HEK293 (cell line): ENCODE data around the gene TMED9.

Experiments used
- CTCF ChIA-PET: fragments of 350-600 bp; formaldehyde crosslinking; extraction: SDS; loops from one replicate; lab custom pipeline; 2021; ENCODE audit warnings: antibody characterized with exemption; lab: Yijun Ruan, JAX
- POLR2A ChIA-PET: fragments of 300-600 bp; formaldehyde crosslinking; extraction: SDS; loops from one replicate; lab custom pipeline; 2020; ENCODE audit warnings: antibody characterized with exemption, inconsistent platforms; lab: Yijun Ruan, JAX
- H3K27ac ChIP-seq: fragments of 200-500 bp; sonication (Bioruptor generic); 2 replicates; pipeline ENCODE4 v1.5.1; 2014; ENCODE audit warnings: low read depth, low read length, control low read depth, inconsistent platforms; ENCODE audit errors: extremely low read depth
- H3K36me3 ChIP-seq, 2 experiments: fragments of 200-500 bp in 1 of 2; sonication (Bioruptor generic) in 1 of 2; 1 replicate in 1 of 2; 2 replicates in 1 of 2; pipeline ENCODE4 v1.5.1; 2014 to 2017; ENCODE audit warnings: inconsistent platforms in 2 of 2, low read length in 2 of 2; ENCODE audit not compliant: control insufficient read depth in 2 of 2, insufficient read depth in 1 of 2
- H3K4me1 ChIP-seq: fragments of 200-500 bp; sonication (Bioruptor generic); 2 replicates; pipeline ENCODE4 v1.5.1; 2014; ENCODE audit warnings: mild to moderate bottlenecking, low read length, inconsistent platforms; ENCODE audit not compliant: control insufficient read depth, insufficient read depth
- H3K4me3 ChIP-seq: 2 replicates; pipeline ENCODE4 v1.5.1; 2011; ENCODE audit warnings: low read depth, mild to moderate bottlenecking, control low read depth, low read length, moderate library complexity
- H3K9me3 ChIP-seq: fragments of 200-500 bp; sonication (Bioruptor generic); 2 replicates; pipeline ENCODE4 v1.5.1; 2014; ENCODE audit warnings: low read depth, low read length, inconsistent platforms; ENCODE audit not compliant: control insufficient read depth, insufficient read depth
- KLF9 ChIP-seq: fragments of 450-650 bp; formaldehyde crosslinking; IDR thresholded peaks from 2 replicates; pipeline ENCODE4 v1.5.1; 2016; ENCODE audit warnings: missing biosample characterization, missing genetic modification characterization, low read depth
- PRDM6 ChIP-seq: fragments of 450-650 bp; formaldehyde crosslinking; IDR thresholded peaks from 2 replicates; pipeline ENCODE4 v1.5.1; 2017; ENCODE audit warnings: missing biosample characterization, missing genetic modification characterization
- REPIN1 ChIP-seq: fragments of 450-650 bp; formaldehyde crosslinking; IDR thresholded peaks from 2 replicates; pipeline ENCODE4 v1.5.1; 2017; ENCODE audit warnings: missing biosample characterization, missing genetic modification characterization, low read depth
- ZBTB20 ChIP-seq: fragments of 450-650 bp; formaldehyde crosslinking; IDR thresholded peaks from 2 replicates; pipeline ENCODE4 v1.5.1; 2016; ENCODE audit warnings: missing biosample characterization, missing genetic modification characterization
- ZBTB21 ChIP-seq: fragments of 450-650 bp; formaldehyde crosslinking; IDR thresholded peaks from 2 replicates; pipeline ENCODE4 v1.5.1; 2017; ENCODE audit warnings: missing biosample characterization, missing genetic modification characterization
- ZBTB26 ChIP-seq: fragments of 450-650 bp; formaldehyde crosslinking; optimal IDR thresholded peaks from 2 replicates; pipeline ENCODE3; 2016; ENCODE audit warnings: missing biosample characterization, mild to moderate bottlenecking, missing genetic modification characterization
- ZBTB7A ChIP-seq: fragments of 450-650 bp; formaldehyde crosslinking; IDR thresholded peaks from 2 replicates; pipeline ENCODE4 v1.5.1; 2016; ENCODE audit warnings: low read depth, missing biosample characterization, missing genetic modification characterization
- ZNF138 ChIP-seq: fragments of 450-650 bp; formaldehyde crosslinking; IDR thresholded peaks from 2 replicates; pipeline ENCODE4 v1.5.1; 2016; ENCODE audit warnings: missing biosample characterization, missing genetic modification characterization, borderline replicate concordance
- ZNF174 ChIP-seq: fragments of 450-650 bp; formaldehyde crosslinking; IDR thresholded peaks from 2 replicates; pipeline ENCODE4 v1.5.0; 2017; ENCODE audit warnings: missing biosample characterization, mild to moderate bottlenecking, missing genetic modification characterization
- ZNF18 ChIP-seq: fragments of 450-650 bp; formaldehyde crosslinking; IDR thresholded peaks from 2 replicates; pipeline ENCODE4 v1.5.1; 2016; ENCODE audit warnings: missing biosample characterization, missing genetic modification characterization
- ZNF19 ChIP-seq: fragments of 450-650 bp; formaldehyde crosslinking; IDR thresholded peaks from 2 replicates; pipeline ENCODE4; 2016; ENCODE audit warnings: missing biosample characterization, missing genetic modification characterization, low read depth
- ZNF24 ChIP-seq: fragments of 450-650 bp; formaldehyde crosslinking; IDR thresholded peaks from 2 replicates; pipeline ENCODE4 v1.5.1; 2016; ENCODE audit warnings: missing biosample characterization, missing genetic modification characterization
- ZNF274 ChIP-seq, 2 experiments: fragments of 200-500 bp in 1 of 2; fragments of 450-650 bp in 1 of 2; sonication (Bioruptor generic) in 1 of 2; formaldehyde crosslinking in 1 of 2; IDR thresholded peaks; 2 replicates each; pipeline versions ENCODE4 v1.5.1 to v1.6.1; 2014 to 2016; ENCODE audit warnings: borderline replicate concordance in 1 of 2, inconsistent platforms in 1 of 2, low read length in 1 of 2, missing biosample characterization in 1 of 2, missing genetic modification characterization in 1 of 2
- ZNF350 ChIP-seq: fragments of 450-650 bp; formaldehyde crosslinking; IDR thresholded peaks from 2 replicates; pipeline ENCODE4 v1.5.0; 2017; ENCODE audit warnings: missing biosample characterization, mild to moderate bottlenecking, missing genetic modification characterization
- ZNF488 ChIP-seq: fragments of 450-650 bp; formaldehyde crosslinking; IDR thresholded peaks from 2 replicates; pipeline ENCODE4 v1.5.1; 2016; ENCODE audit warnings: missing biosample characterization, missing genetic modification characterization
- ZNF549 ChIP-seq: fragments of 450-650 bp; IDR thresholded peaks from 2 replicates; pipeline ENCODE4 v1.5.1; 2018; ENCODE audit warnings: missing biosample characterization, missing genetic modification characterization, mild to moderate bottlenecking, inconsistent platforms, moderate library complexity
- ZNF610 ChIP-seq: fragments of 450-650 bp; formaldehyde crosslinking; IDR thresholded peaks from 2 replicates; pipeline ENCODE4 v1.5.1; 2016; ENCODE audit warnings: missing biosample characterization, missing genetic modification characterization, borderline replicate concordance
- ZNF654 ChIP-seq: fragments of 450-650 bp; formaldehyde crosslinking; IDR thresholded peaks from 2 replicates; pipeline ENCODE4 v1.5.1; 2016; ENCODE audit warnings: low read depth, missing biosample characterization, missing genetic modification characterization
- ZNF660 ChIP-seq: fragments of 450-650 bp; IDR thresholded peaks from 2 replicates; pipeline ENCODE4 v1.5.1; 2018; ENCODE audit warnings: missing biosample characterization, mild to moderate bottlenecking, missing genetic modification characterization
- ZNF76 ChIP-seq: fragments of 450-650 bp; formaldehyde crosslinking; IDR thresholded peaks from 2 replicates; pipeline ENCODE4; 2016; ENCODE audit warnings: low read depth, missing biosample characterization, missing genetic modification characterization, borderline replicate concordance
- ZSCAN4 ChIP-seq: fragments of 450-650 bp; formaldehyde crosslinking; IDR thresholded peaks from 2 replicates; pipeline ENCODE4 v1.5.1; 2017; ENCODE audit warnings: missing biosample characterization, missing genetic modification characterization
- TF ChIP-seq, protein P1 (sequence below): fragments of 450-650 bp; formaldehyde crosslinking; IDR thresholded peaks from 2 replicates; pipeline ENCODE4 v1.5.1; 2017; ENCODE audit warnings: missing biosample characterization, missing genetic modification characterization
- TF ChIP-seq, protein P2 (sequence below): fragments of 450-650 bp; formaldehyde crosslinking; IDR thresholded peaks from 2 replicates; pipeline ENCODE4 v1.5.1; 2016; ENCODE audit warnings: missing biosample characterization, missing genetic modification characterization
- TF ChIP-seq, protein P3 (sequence below): fragments of 450-650 bp; formaldehyde crosslinking; IDR thresholded peaks from 2 replicates; pipeline ENCODE4 v1.5.1; 2016; ENCODE audit warnings: missing biosample characterization, missing genetic modification characterization

The TMED9 gene

DNA sequence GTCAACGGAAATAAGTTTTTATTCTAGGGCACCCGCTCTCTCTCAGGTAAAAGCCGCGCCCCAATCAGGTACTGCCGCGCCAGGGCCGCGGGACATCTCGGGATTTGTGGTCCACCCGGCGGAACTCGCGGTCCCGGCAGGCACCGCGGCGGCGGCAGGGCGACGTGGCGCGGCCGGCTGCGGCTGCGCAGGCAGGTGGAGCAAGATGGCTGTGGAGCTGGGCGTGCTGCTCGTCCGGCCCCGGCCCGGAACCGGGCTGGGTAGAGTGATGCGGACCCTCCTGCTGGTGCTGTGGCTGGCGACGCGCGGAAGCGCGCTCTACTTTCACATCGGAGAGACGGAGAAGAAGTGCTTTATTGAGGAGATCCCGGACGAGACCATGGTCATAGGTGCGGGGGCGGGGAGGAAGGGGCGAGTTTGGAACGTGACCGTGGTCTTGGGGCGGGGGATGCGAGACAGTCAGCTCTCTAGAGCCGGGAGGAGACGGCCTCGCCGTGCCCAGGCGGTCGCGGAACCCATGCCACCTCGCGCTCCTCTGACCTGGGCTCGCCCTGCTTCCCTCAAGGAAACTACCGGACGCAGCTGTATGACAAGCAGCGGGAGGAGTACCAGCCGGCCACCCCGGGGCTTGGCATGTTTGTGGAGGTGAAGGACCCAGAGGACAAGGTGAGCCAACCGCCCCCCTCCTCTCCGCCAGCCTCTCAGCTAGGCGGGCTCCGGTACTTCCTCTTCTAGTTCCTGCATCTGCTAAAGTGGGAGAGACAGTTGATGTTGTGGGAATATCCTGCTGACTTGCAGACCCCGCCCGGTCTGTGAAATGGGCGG lies at the start of gene TMED9:
Gene TMED9, plus strand, starts transcription at position 194 of the 825 bp plus-strand sequence. Its CDS starts 12 bp downstream, at position 206.
- Histone ChIP-seq H3K4me3 (peak within 1 kb of the TSS; percentile 98), H3K27ac (peak within 1 kb of the TSS; percentile 68), H3K36me3 (peaks cover 3 to 37% of the 10 kb centered on the region in 2 experiments; a peak in 1 of 3 replicates), H3K4me1 (no peaks in the 10 kb centered on the region), H3K9me3 (no peaks in the 10 kb centered on the region)
- ChIA-PET CTCF (interaction anchor here (0.7 to 1.4 kb wide), 3 partner anchors 15 to 171 kb away, joined by 3 to 7 read pairs (median 3); no protein-coding TSS in a partner anchor), POLR2A (interaction anchor here (0.5 to 1.4 kb wide), 10 partner anchors 8 to 1295 kb away, joined by 3 to 8 read pairs (median 3); partner anchors contain the start of gene HNRNPAB)
- TF ChIP-seq, protein P1, sequence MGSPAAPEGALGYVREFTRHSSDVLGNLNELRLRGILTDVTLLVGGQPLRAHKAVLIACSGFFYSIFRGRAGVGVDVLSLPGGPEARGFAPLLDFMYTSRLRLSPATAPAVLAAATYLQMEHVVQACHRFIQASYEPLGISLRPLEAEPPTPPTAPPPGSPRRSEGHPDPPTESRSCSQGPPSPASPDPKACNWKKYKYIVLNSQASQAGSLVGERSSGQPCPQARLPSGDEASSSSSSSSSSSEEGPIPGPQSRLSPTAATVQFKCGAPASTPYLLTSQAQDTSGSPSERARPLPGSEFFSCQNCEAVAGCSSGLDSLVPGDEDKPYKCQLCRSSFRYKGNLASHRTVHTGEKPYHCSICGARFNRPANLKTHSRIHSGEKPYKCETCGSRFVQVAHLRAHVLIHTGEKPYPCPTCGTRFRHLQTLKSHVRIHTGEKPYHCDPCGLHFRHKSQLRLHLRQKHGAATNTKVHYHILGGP (tag by site-specific recombination), result no peak
- no peak for TF ChIP-seq ZNF488 (tag by site-specific recombination)
- no peak for TF ChIP-seq ZNF138 (tag by site-specific recombination)
- TF ChIP-seq ZNF18 (tag by site-specific recombination), result no peak
- TF ChIP-seq ZSCAN4 (tag by site-specific recombination), result no peak
- TF ChIP-seq ZNF174 (tag by site-specific recombination), result no peak
- TF ChIP-seq, protein P2, sequence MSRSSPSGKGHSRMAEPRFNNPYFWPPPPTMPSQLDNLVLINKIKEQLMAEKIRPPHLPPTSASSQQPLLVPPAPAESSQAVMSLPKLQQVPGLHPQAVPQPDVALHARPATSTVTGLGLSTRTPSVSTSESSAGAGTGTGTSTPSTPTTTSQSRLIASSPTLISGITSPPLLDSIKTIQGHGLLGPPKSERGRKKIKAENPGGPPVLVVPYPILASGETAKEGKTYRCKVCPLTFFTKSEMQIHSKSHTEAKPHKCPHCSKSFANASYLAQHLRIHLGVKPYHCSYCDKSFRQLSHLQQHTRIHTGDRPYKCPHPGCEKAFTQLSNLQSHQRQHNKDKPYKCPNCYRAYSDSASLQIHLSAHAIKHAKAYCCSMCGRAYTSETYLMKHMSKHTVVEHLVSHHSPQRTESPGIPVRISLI (tag by site-specific recombination), result no peak
- TF ChIP-seq ZNF19 (tag by site-specific recombination), result no peak
- peak; percentile 88 for TF ChIP-seq ZBTB26 (tag by site-specific recombination)
- no peak for TF ChIP-seq ZBTB21 (tag by site-specific recombination)
- TF ChIP-seq REPIN1 (tag by site-specific recombination), result no peak
- TF ChIP-seq ZNF610 (tag by site-specific recombination), result 0 out of 2 replicates have a peak, but pooled peaks have one; percentile 6
- 0 out of 2 replicates have a peak, but pooled peaks have one; percentile 19 for TF ChIP-seq ZNF24 (tag by site-specific recombination)
- no peak for TF ChIP-seq ZNF549 (tag by site-specific recombination)
- no peak for TF ChIP-seq ZNF654 (tag by site-specific recombination)
- peak; percentile 70; the same call in 1 of the 2 replicates for TF ChIP-seq KLF9
- TF ChIP-seq ZBTB7A (tag by site-specific recombination), result 0 out of 2 replicates have a peak, but pooled peaks have one; percentile 37
- TF ChIP-seq ZNF274 (IDR thresholded peaks at IDR 0.05; ENCODE audit: low read length), result no peak
- no peak for TF ChIP-seq ZNF274 (tag by site-specific recombination; IDR thresholded peaks at IDR 0.05; ENCODE audit: borderline replicate concordance)
- peak; percentile 62; the same call in 1 of the 2 replicates for TF ChIP-seq ZBTB20 (tag by site-specific recombination)
- TF ChIP-seq ZNF76 (tag by site-specific recombination), result peak; percentile 94
- peak; percentile 70; the same call in 1 of the 2 replicates for TF ChIP-seq ZNF660 (tag by site-specific recombination)
- TF ChIP-seq, protein P3, sequence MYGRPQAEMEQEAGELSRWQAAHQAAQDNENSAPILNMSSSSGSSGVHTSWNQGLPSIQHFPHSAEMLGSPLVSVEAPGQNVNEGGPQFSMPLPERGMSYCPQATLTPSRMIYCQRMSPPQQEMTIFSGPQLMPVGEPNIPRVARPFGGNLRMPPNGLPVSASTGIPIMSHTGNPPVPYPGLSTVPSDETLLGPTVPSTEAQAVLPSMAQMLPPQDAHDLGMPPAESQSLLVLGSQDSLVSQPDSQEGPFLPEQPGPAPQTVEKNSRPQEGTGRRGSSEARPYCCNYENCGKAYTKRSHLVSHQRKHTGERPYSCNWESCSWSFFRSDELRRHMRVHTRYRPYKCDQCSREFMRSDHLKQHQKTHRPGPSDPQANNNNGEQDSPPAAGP (tag by site-specific recombination), result peak; percentile 65; the same call in 1 of the 2 replicates
- no peak for TF ChIP-seq PRDM6
- no peak for TF ChIP-seq ZNF350 (tag by site-specific recombination)
